IPS-11a (cell line): Measurements from ENCODE around the gene U2AF1L4.
A peak's percentile ranks its signal among the peaks of the same experiment; 100 is the strongest.

Experiments
- H3K4me3 ChIP-seq: one replicate; pipeline ENCODE4 v1.5.1; 2013; ENCODE audit warnings: low read depth, low read length, control low read depth

Gene U2AF1L4, protein sequence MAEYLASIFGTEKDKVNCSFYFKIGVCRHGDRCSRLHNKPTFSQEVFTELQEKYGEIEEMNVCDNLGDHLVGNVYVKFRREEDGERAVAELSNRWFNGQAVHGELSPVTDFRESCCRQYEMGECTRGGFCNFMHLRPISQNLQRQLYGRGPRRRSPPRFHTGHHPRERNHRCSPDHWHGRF

DNA sequence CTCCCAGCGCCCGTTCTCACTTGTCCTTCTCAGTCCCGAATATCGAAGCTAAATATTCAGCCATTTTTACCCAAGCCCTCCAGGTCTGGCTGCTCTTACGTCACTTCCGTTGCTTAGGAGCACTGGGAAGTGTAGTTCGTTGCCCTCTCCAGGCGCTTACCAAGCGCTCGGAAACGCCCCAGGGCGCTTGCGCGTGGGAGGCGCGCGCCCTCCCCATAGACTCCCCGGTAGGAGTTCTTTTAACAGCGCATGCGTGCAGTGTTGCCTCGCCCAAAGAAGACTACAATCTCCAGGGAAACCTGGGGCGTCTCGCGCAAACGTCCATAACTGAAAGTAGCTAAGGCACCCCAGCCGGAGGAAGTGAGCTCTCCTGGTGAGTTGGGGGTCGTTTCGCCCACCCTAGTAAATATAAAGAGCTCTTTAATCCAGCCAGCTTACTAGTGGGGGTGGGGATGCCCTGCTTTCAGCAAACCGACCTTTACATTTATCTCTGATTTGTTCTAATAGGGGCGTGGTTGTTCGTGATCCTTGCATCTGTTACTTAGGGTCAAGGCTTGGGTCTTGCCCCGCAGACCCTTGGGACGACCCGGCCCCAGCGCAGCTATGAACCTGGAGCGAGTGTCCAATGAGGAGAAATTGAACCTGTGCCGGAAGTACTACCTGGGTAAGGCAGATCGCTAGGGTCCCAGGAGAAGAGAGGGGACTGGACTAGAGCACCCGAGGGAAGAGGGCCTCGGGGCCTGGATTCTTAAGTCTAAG lies at the start of gene U2AF1L4, which contains the start of gene PSENEN:
U2AF1L4 (minus strand) TSS at position 91 of the 759 bp plus-strand sequence; CDS start at position 64, 27 bp downstream.
PSENEN (plus strand) TSS at position 324 of the 759 bp plus-strand sequence; CDS start at position 604, 280 bp downstream.
- peak within 1 kb of the TSS; percentile 79 for H3K4me3 ChIP-seq

DNA sequence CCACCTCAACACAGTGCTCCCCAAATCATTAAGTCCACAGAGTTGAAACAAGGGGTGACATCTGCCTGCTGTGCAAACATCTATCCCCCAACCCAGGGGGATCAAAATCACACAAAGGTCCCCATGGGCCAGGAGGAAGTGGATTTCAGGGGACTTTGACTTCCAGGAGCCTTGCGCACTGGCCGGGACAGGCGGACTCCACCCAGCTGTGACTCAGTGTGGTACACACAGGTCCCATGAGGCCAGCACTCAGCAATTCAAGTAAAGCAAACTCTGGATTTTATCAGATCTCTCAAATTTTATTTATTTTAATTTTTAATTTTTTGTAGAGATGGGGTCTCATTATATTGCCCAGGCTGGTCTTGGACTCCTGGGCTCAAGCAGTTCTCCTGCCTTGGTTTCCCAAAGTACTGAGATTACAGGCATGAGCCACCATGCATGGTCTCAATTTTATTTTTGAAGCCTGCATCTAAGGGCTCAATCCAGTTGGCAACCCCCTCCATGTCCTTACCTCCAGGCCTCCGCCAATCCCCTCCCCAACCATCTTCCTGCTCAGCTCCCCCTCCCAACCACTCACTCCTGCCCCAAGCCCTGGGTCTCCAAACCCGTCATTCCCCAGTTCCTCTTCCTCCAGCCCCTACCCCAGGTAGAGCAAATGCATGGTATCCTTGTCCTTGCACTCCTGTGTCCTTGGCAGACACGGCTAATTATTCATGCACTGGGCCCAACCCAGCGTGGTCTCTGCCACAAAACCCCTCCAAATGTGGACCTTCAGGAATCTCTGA lies 48.4 kb upstream of the U2AF1L4 start:
- H3K4me3 ChIP-seq = no peak overlapping the region

DNA sequence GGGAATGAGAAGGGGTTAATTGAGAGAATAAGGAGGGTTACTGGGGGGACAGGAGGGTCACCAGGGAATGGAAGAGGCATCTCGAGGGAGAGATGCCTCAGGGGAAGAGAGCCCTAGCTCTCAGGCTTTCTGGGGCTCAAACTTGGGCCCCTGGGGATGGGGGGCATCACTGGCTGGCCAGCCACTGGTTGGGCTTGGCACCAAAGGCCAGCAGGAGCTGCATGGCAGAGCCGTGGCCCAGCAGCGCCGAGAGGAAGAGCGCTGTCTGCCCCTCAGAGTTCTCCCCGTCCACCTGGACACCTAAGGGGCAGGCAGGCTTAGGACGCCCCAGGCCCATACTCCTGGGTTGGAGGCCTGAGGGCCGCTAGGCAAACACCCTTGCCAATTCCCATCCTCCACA lies 47.7 kb upstream of the U2AF1L4 start:
- H3K4me3 ChIP-seq = no peak overlapping the region

DNA sequence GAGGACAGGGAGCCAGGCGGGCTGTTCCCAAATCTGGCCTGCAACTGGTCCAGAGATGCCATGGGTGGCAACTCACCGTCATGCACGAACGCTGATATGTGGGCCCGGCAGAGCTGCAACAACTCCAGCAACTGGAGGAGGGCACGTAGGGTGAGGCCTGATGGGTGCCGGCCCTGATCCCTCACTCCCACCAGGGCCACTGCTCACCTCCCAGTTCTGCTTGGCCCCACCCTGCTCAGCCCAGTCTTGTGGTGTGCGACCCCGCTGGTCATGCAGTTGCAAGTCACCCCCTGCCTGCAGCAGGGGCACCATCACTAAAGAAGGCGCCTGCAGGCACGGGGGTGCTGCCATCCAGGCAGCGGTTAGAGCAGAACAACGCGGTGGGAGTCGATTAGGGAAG lies 47.1 kb upstream of the U2AF1L4 start:
- H3K4me3 ChIP-seq = no peak overlapping the region

DNA sequence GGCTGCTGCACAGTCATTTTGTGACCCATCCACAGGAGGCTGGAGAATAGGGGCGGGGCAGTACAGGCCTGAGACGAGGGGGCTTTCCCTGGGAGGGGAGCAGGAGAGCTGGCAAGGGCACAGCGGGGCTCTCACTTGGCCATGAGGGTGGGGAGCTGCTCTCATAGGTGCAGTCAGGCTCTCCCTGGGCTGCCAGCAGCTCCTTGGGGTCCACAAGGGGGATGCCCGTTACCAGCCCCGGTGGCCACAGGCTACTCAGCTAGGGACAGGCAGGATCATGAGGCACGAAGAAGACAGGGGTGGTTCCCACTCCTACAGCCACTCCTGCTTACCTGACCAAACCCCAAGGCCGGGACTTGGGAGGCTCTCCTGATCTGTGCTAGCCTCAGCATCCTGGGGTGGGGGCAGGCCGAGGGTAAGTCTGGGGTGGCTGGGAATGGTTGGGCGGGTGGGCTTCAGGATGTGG lies 46.6 kb upstream of the U2AF1L4 start:
- H3K4me3 ChIP-seq = no peak overlapping the region

DNA sequence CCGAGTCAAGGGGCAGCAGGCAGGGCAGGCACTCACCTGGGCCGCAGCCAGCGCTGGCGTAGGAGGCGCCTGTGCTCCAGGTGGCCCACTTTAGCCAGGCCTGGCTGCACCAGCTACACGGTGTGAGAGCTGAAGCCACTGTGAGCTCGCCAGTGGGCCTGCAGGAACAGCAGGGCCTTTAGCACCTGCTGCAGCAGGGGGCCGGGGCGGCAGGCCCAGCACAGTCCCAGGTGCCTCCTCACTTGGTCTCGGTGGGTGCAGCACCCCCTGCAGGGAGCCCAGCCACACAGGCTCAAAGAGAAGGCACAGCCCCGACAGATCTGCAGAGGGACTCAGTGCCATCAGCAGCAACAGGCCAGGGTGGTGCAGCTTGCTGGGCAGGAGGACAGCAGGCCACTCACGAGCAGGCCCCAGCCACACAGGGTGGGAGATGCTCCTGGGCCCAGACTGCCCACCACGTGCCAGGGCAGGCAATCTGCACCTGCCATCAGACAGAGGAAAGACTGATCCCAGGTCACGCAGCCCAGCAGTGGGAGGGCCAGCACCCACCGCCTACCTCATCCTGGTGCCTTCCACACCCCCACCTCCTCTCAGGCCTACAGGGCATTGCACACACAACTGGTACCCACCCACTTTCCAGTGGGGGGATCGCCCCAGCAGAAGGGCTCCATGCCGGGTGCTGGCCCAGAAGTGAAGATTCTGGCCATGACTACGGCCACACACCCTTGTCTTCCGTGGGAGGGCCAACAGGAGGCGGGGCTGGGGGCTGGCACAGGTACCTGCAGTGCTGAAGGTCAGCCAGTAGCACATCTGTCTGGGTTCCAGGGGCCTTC lies 46.0 kb upstream of the U2AF1L4 start:
- H3K4me3 ChIP-seq = no peak overlapping the region

DNA sequence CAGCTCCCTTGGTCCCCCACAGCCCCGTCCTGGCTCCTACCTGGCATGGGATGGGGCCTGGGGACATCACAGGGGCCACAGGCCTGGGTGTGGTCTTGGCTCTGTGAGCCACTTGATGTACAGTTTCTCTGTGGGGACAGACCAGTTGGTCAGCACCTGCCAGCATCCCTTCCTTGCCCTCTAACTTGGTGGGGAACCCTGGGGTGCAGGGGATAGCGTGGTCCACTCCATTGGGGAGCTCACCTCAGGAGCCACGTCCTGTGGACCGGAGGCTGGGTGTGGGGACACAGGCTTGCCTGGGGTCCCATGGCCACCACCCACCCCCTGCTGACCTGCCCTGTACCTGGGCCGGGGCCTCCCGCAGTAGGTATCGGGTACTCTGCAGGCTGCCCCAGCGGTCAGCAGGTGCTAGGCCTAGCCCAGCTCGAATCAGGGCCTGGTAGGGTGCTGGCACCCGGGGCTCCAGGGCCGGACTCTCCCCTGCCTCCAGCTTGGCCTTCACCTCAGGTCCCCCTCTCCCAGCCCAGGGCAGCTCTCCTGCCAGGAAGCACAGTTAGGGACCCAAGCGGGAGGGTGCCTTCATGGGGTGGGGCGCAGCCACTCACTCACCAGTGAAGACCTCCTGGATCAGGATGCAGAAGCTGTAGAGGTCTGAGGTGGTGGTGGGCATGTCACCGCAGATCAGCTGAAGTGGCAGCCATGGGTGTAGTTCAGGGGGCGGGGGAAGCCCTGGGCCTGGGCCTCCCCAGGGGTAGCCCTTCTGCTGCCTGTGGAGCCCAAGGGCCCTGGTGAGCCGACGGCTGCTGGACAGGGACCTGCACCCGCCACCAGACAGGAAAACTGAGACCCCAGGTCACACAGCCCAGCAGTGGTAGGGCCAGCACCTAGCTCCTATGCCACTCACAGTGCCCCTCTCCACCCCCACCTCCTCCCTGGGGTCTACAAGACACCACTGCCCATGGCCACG lies 45.0 kb upstream of the U2AF1L4 start:
- no peak overlapping the region for H3K4me3 ChIP-seq

DNA sequence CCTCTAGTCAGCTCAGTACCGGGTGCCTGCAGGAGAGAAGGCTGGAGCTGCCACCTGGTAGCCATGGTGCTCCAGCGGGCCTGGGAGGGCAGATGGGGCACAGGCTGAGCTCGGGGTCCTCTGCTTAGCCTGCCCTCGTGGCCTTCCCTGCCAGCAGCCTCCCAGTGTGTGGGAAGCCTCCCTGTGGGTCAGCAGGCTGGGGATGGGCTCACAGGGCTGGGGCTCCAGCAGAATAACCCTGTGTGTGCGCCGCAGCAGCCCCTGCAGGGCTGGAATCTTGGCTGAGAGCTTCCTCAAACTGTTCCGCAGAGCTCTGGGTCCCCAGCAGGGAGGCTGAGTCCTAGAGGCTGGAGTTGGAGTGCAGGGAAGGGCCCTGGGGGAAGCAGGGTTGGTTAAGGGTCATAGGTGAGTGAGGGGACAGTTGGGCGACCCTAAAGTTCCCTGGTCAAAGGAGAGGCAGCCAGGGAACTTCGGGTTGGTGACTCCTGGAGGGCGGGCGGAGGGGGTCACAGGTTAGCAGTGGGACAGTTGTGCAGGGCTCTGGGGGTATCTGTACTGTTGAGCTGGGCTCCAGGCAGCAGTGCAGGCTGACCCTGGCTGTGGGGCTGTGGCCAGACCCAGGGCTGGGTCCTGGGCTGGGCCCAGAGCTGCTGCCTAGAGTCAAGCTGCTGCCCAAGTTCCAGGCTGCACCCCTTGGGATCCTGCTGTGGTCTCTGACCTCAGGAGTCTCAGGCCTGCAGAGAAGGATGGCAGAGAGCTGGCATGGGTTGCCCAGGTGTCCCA lies 44.2 kb upstream of the U2AF1L4 start:
- H3K4me3 ChIP-seq = no peak overlapping the region

DNA sequence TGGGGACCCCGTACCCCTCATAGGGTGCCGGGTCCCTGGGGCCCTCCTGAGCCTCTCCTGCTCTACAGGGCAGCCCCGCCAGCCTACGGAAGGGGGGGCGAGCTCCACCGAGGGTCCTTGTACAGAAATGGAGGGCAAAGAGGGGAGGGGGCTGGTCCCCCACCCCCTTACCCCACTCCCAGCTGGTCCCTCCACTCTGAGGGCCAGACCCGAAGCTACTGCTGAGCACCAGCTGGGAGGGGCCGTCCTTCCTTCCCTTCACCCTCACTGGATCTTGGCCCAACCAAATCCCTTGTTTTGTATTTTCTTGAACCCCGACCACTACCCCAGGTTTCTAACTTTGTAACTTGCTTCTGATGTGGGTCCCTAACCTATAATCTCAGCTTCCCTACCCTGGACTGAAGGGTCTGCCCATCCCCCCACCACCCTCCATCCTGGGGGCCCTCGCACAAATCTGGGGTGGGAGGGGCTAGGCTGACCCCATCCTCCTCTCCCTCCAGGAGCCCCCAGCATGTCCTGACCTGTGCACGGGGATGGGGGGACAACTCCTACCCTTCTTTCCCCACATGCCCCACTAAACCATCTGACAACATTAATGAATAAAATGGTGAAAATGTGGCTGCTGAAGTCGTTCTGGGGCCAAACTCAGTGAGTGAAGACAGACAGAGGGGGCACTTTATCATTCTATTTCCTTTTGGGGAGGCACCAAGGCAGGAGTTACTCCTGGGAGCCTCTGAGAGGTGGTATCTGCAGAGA lies 43.2 kb upstream of the U2AF1L4 start:
- H3K4me3 ChIP-seq = no peak overlapping the region

DNA sequence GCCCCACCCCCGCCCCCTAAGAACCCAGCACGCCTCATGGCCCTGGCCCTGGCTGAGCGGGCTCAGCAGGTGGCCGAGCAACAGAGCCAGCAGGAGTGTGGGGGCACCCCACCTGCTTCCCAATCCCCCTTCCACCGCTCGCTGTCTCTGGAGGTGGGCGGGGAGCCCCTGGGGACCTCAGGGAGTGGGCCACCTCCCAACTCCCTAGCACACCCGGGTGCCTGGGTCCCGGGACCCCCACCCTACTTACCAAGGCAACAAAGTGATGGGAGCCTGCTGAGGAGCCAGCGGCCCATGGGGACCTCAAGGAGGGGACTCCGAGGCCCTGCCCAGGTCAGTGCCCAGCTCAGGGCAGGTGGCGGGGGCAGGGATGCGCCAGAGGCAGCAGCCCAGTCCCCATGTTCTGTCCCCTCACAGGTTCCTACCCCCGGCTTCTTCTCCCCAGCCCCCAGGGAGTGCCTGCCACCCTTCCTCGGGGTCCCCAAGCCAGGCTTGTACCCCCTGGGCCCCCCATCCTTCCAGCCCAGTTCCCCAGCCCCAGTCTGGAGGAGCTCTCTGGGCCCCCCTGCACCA lies 42.1 kb upstream of the U2AF1L4 start:
- H3K4me3 ChIP-seq = no peak overlapping the region

DNA sequence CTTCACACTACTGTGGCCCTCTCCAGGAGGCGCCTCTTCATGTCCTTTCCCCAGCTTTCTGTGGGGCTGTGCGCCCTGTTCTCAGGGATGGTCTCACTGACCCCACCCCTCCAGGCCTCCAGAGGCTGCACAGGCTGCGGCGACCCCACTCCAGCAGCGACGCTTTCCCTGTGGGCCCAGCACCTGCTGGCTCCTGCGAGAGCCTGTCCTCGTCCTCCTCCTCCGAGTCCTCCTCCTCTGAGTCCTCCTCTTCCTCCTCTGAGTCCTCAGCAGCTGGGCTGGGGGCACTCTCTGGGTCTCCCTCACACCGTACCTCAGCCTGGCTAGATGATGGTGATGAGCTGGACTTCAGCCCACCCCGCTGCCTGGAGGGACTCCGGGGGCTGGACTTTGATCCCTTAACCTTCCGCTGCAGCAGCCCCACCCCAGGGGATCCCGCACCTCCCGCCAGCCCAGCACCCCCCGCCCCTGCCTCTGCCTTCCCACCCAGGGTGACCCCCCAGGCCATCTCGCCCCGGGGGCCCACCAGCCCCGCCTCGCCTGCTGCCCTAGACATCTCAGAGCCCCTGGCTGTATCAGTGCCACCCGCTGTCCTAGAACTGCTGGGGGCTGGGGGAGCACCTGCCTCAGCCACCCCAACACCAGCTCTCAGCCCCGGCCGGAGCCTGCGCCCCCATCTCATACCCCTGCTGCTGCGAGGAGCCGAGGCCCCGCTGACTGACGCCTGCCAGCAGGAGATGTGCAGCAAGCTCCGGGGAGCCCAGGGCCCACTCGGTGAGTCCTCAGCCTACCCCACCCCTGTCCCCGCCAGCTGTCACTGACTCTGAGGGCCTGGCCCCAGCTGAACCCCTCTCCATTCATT lies 41.3 kb upstream of the U2AF1L4 start:
- H3K4me3 ChIP-seq = no peak overlapping the region

DNA sequence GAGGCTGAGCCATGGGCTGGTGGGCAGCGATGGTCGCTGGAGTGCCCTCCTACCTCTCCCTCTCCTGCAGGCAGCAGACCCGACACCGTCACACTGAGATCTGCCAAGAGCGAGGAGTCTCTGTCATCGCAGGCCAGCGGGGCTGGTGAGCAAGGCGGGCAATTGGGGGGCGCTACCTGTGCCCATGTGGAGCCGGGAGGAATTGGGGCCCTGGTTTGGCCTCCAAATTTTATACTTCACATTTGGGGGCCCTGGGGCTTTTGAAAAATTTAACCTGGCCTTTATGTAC lies 40.1 kb upstream of the U2AF1L4 start:
- H3K4me3 ChIP-seq = peak overlapping the region; percentile 33

DNA sequence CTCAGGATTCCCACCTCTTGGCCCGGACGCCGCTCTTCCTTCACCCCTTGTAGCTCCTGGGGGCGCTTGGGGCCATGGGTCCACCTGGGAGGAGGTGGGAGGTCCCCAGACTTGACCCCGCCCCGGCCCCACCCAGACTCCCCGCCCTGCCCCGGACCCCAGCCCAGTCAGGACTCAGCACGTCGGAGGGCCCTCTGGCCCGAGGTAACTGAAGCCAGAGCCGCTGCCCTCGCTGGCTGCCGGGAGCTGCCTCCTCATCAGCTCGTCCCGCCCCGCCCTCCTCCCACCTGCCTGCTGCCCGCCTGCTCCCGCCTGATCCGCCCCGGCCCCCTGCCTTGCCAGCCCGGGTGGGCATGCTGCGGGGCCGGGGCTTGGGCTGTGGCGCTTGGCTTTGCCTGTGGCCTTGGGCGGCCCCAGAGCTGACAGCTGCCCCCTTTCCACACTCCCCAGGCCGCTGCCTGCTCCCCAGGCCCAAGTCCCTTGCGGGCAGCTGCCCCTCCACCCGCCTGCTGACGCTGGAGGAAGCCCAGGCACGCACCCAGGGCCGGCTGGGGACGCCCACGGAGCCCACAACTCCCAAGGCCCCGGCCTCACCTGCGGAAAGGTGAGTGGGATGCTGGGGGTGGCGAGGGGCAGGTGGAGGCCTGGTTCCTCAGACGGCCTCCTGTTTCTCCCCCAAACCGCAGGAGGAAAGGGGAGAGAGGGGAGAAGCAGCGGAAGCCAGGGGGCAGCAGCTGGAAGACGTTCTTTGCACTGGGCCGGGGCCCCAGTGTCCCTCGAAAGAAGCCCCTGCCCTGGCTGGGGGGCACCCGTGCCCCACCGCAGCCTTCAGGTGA lies 39.5 kb upstream of the U2AF1L4 start:
- H3K4me3 ChIP-seq = peak overlapping the region; percentile 37

DNA sequence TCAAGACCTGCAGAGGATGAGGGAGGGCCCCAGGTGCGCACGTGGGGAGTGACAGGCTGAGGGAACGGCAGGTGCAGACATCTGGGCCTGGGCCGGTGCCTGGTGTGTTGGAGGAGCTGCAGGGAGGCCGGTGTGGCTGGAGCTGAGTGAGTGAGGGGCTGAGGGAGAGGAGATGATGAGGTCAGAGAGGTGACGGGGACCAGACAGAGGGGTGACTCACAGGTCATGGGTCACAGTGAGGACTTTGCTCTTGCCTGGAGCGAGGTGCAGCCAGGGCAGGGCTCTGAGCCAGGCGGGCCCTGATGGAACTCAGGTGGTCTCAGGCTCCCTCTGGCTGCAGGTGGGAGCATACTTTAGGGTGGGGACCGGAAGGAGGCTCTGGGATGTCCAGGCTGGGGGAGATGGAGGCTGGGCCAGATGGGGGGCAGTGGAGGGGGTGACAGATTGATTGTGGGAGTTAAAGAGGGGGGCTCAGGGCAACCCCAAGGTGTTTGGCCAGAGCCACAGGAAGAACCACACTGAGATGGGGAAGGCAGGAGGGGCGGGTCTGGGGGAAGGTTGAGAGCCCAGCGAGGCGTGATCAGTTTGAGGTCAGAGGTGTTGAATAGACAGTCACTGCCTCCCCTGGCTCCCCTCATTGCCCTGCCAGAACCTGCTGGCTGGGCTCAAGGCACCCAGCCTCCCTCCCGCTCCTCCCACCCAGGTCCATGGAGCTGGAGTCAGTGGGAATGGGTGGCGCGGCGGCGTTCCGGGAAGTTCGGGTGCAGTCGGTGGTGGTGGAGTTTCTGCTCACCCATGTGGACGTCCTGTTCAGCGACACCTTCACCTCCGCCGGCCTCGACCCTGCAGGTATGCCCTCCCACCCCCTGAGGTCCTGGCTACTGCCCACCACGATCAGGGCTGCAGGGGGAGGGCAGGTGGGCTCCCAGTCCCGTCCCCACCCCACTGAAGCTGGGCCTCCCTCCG lies 38.5 kb upstream of the U2AF1L4 start:
- peak overlapping the region; percentile 37 for H3K4me3 ChIP-seq

DNA sequence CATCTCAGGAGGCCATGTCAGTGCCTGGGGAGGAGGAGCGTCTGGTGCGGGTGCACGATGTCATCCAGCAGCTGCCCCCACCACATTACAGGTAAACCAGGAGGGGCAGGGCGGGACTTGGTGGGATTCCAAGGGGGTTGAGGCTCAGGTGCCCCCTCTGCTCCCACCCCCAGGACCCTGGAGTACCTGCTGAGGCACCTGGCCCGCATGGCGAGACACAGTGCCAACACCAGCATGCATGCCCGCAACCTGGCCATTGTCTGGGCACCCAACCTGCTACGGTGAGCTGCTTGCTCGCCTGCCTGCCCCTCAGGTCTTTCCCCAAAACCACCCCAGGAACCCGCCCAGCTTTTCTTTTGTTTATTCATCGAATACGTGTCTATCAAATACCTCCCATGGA lies 37.4 kb upstream of the U2AF1L4 start:
- H3K4me3 ChIP-seq = no peak overlapping the region
